ENCODE results near the gene CUBN.

GRCh38 chr10:17177014-17177413 lies 47.4 kb upstream of the CUBN start:
- TF ChIP-seq CTCF (IDR thresholded peaks at IDR 0.05; ENCODE audit: low read depth, low read length) (no peak), POLR2A (IDR thresholded peaks at IDR 0.05; ENCODE audit: extremely low read depth, insufficient read length) (no peak)
